DOHH2 (cell line): ENCODE results near the gene KLHL6.

Source experiments
- CTCF ChIP-seq: fragments of 200-600 bp; sonication (generic); IDR thresholded peaks from one replicate; pipeline ENCODE4 v1.5.1; 2014; ENCODE audit warnings: antibody characterized with exemption, mild to moderate bottlenecking, low read depth, low read length; ENCODE audit not compliant: poor library complexity, severe bottlenecking
- EZH2phosphoT487 ChIP-seq: fragments of 200-600 bp; sonication (generic); IDR thresholded peaks from 2 replicates; pipeline ENCODE4 v1.6.1; 2017; ENCODE audit warnings: borderline replicate concordance, mild to moderate bottlenecking, antibody characterized with exemption, low read length, moderate library complexity, mixed read lengths

GRCh38 chr3:183475016-183475763, 80.3 kb downstream of the KLHL6 start:
- TF ChIP-seq CTCF (no peak), EZH2phosphoT487 (no peak)
